Stimulated activated CD4-positive, alpha-beta T cell treated with anti-CD3 and anti-CD28 coated beads, Interleukin-15, amount 100 ng/mL, for 1 hour (primary cell): Measurements from ENCODE around the gene TNK2.

ENCODE experiments used
- DNase-seq, 2 donors: peaks; one replicate each; pipeline ENCODE4 v3.0.0-alpha.2; 2020; ENCODE audit warnings: low read depth in 1 of 2, low spot score in 1 of 2

TNK2 gene

GRCh38 chr3:195854628-195855294 lies 53.6 kb downstream of the TNK2 start:
- DNase-seq, result no peak

DNA sequence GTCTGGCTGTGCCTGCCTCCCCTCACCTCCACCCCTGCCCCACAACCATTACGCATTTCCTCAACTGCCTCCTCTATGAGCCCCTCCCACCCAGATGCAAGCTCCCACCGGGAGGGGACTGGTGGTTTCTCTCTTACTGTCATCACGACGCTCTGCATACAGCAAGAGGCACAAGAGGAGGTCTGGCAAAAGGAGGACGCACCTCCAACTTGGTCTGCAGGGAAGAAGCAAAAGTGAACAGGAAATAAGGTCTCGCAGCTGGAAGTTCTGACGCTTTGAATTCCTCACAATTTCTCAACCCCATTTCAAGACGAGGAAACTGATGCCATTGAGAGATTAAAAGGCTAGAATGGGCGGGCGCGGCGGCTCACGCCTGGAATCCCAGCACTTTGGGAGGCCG lies 54.4 kb downstream of the TNK2 start:
- no peak for DNase-seq

GRCh38 chr3:195853036-195853435 lies 55.3 kb downstream of the TNK2 start:
- DNase-seq, result no peak

- peak; percentile 59 to 75 for DNase-seq
Measured at GRCh38 chr3:195850857-195851543, 57.4 kb downstream of the TNK2 start.

GRCh38 chr3:195849322-195850074 lies 58.9 kb downstream of the TNK2 start:
- no peak for DNase-seq

DNA sequence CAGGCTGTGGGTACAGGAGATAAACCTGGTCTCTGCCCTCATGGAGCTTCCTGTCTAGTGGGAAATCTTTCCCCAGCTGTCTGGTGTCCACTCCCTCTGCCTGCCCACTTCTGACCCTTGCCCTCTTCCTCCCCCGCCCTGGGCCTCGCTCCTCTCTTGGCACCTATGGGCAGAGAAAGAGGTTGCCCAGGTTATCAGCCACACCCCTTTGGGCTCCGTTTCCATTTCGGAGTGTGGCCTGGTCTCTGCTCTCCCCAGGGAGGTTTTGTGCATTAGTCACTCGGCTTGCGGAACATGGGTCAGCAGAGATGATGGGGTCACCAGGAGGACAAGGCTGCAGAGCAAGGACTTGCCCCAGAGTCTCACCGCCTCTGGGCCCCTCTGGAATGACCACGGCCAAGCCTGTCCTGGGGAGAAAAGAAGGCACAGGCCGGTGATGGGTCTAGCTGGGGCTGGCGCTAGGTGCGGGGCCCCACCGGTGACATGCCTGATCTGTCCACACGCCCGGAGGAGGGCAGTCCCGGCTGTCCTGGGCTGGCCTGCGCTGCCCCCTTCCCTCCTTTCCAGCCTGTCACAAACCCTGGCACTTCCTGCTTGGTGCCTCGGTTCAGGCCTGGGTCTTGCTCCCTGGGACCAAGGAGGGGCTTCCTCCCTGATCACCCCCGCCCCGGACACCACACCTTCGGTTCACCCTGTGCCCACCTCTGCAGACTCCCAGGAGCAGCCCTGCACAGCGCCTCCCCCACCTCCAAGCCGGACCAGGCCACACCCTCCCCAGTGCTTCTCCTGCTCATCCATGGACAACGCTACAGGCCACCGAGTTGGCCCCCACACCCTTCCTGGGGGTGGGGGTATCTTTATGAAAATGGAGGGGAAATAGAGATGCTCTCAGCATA lies 61.0 kb downstream of the TNK2 start:
- no peak for DNase-seq

GRCh38 chr3:195845483-195845882 lies 62.9 kb downstream of the TNK2 start:
- no peak for DNase-seq

DNA sequence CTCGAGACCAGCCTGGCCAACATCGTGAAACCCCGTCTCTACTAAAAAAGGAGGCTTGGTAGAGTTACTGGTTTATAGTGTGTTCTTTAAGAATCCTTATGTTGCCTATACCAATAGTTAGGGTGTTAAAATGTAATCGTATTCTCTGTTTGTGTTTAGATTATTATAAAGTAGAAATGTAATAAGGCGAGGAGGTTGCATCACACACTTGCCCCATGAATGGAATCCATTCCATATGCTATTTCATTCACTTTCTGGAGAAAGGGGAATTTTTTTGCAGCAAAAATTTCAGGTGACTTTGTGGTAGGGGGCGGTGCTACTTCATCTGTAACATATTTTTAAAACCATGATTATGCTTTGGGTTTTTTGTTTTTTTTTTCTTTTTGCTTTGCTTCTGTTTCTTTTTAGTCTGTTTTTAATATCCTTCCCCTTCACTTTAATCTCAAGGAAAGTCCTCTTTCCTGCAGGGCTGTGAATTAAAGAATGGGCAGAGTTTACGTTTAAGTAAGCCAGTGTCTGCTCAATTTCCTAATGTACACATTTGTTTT lies 63.6 kb downstream of the TNK2 start:
- DNase-seq, result no peak

DNA sequence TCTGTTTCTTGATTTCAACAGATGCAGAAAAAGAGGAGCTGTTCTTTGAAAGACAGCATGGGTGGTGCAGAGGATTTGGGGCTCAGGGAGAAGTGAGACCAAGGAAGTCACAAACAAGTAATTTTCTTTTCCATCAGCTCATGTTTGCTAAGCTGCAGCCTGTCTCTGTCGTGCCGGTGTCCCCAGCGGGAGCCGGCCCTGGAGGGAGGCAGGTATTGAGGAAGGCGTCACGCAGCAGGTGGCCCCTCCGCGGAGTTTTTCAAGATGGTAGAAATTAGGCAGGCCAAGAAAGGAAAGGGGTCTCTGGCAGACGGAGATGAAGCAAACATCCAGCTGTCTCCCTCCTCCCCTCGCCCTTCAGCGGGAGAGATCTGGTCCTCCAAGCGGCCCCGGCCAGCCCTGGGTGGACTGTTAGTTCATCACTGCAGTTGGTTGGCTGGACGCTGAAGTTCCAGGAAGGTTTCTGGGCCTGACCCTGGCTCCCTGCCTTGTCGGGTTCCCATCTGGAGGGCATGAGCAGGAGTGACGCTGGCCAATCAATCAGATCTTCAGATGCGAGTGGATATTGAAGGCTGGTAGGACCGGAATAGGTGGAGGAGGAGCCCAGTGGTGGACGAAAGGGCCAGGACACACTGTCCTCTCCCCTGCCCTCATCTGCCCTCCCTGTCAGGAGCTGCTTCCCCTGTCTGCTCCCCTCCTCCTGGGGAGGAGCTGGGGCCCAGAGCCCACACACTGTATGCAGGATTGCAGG lies 68.9 kb downstream of the TNK2 start:
- DNase-seq, result no peak

- DNase-seq, result no peak
Measured at GRCh38 chr3:195838714-195839113, 69.6 kb downstream of the TNK2 start.

DNA sequence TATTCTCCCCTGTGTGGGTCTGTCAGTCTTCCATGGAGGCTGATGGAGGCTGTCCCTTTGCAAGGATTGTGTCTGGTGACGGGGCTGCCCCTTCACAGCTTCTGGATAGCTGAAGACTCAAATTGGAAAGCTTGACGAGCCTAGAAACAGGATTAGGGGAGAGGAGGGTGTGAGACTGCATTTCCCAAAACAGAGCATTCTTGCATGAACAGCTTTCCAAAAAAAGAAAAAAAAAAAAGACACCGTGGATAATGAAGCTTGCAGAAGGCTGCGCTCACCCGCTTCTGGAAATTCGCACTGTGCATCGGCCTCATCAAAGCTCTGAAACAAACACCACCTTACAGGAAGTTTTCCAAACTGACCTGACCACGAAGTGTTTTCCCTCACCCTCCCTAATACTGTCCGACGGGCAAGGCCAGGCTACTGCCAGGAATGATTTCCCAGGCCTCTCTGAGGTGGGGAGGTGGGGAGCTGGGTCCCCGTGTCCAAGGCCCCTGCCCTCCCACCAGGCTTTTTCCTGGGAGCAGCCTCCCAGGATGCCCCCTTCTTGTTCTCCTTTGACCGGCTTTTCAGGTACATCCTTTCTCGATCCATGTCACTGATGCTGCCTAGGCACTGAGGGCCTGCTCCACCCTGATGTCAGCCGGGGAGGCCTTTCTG lies 71.7 kb downstream of the TNK2 start:
- no peak for DNase-seq

- no peak for DNase-seq
Measured at GRCh38 chr3:195835791-195836190, 72.6 kb downstream of the TNK2 start.

- no peak for DNase-seq
Measured at GRCh38 chr3:195834675-195835583, 73.4 kb downstream of the TNK2 start.

GRCh38 chr3:195829897-195830254 lies 78.5 kb downstream of the TNK2 start:
- no peak for DNase-seq

DNA sequence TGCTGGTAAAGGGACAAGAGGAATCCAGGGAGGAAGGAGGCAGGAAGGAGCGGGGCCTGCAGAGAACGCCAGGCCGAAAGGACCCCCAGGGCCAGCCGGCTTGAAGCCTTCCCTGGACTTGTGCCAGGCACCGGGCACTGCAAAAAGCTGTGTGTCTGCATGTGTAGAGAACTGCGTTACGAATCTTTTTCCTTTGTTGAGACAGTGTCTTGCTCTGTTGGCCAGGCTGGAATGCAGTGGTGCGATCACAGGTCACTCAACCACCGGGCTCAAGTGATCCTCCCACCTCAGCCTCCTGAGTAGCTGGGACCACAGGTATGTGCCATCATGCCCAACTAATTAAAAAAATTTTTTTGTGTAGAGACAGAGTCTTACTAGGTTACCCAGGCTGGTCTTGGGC lies 79.6 kb downstream of the TNK2 start:
- DNase-seq, result no peak

DNA sequence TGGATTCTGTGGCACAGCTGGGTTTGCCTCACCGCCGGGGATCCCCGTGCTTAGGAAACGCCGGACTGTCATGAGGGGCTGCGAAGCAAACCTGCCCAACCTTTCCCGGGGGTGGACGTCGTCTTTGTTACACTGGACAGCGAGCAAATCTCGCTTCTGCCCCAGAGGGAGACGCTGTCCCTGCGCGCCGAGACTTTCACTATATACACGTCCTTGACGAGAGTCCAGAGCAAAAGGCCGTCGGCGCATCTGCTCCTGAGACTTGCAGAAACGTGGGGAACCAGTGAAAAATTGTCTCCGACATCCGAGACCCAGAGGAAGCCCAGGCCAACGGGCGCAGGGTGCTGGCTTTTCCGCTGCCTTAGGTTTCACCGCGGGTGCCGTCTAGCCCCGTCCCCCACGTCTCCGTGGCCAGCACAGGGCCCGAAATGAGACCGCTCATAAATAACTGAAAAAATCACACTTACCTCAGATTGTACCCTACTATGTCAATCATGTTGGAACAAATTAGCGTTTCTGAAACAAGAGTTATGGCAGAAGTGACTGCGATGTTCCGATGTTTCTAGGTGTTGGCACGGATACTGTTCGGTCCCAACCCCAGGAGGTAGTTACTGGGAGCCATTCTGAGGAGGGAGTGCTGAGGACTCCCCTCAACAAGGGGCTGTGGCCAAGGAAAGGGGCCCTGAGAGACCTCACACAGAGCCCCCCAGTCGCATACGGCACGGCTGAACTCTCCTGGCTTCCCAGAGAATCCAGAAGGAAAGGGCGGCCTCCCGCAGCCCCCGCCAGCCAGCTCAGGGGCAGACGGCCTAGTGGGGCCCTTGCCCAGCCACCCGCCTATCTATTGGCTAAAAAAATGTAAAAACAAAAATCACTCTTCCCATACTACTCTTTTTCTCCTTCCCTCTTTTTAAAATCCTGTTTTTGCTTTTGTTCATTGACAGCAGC lies 82.2 kb downstream of the TNK2 start:
- no peak for DNase-seq

DNA sequence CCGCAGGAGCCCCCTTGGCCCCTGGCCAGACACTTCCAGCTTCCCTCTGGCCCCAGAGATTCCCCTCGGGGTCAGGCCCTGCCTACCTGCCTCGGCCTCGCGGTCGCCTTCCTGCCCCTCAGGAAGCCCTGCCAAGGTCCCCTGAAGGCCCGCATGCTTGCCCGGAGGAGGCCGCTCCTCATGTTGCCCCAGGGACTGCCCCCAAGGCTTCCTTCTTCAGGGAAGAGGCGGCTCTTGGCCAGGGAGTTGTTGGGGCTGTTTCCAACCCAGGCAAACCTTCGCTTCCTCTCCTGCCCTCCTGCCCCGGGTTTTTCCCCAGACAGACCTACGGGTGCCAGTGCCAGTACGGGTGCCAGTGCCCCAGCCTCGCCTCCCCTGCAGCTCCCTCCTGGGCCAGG lies 83.2 kb downstream of the TNK2 start:
- DNase-seq, result no peak
